T-cell (primary cell): ENCODE results near the gene TXNRD2. TPM values are rescaled to one million over a fixed set of nuclear protein-coding genes. Genes with fewer than 3 reads are reported as not detected.
A peak's percentile ranks its signal among the peaks of the same experiment; 100 is the strongest.

Experiments used
- ATAC-seq, 4 experiments: fragments of 200-7000 bp in 3 of 4; fragments of 150-1000 bp in 1 of 4; cut with Tn5 transposase; replicated peaks in 1 of 4; 1 replicate in 3 of 4; 2 replicates in 1 of 4; pipeline ENCODE4 v1.10.0; 2021; ENCODE audit warnings: moderate library complexity in 3 of 4, mild to moderate bottlenecking in 2 of 4, moderate number of reproducible peaks in 1 of 4
- CTCF ChIA-PET, 2 donors: fragments of 300-600 bp; sonication (Branson Sonifier 250); formaldehyde crosslinking; loops; one replicate each; lab custom pipeline; 2022; ENCODE audit warnings: antibody characterized with exemption in 2 of 2; lab: Charles Lee
- POLR2A ChIA-PET, 2 donors: fragments of 300-600 bp; sonication (Branson Sonifier 250); formaldehyde crosslinking; loops; one replicate each; lab custom pipeline; 2022; ENCODE audit warnings: antibody characterized with exemption in 2 of 2; lab: Charles Lee
- DNase-seq, 35 experiments: peaks; one replicate each; pipeline versions ENCODE4 v3.0.0 to v3.0.0-alpha.2; 2013 to 2023
- H3K27ac ChIP-seq: one replicate; pipeline ENCODE4 v1.5.1; 2013; ENCODE audit warnings: low read length
- H3K27me3 ChIP-seq, 2 experiments: replicated peaks in 1 of 2; 1 replicate in 1 of 2; 2 replicates in 1 of 2; pipeline versions ENCODE4 v1.6.1 to v1.7.0; 2013; ENCODE audit warnings: low read length in 1 of 2, mixed read lengths in 1 of 2; ENCODE audit not compliant: control insufficient read depth in 2 of 2, insufficient read depth in 2 of 2; ENCODE audit errors: extremely low read depth in 1 of 2
- H3K36me3 ChIP-seq, 2 donors: 1 replicate in 1 of 2; 2 replicates in 1 of 2; pipeline versions ENCODE4 v1.6.1 to v1.7.0; 2013; ENCODE audit warnings: low read length in 1 of 2; ENCODE audit not compliant: control insufficient read depth in 2 of 2, insufficient read depth in 1 of 2; ENCODE audit errors: extremely low read depth in 1 of 2
- H3K4me1 ChIP-seq, 2 experiments: 1 replicate in 1 of 2; 2 replicates in 1 of 2; pipeline versions ENCODE4 v1.6.1 to v1.7.0; 2013; ENCODE audit warnings: low read length in 2 of 2, mixed read lengths in 1 of 2; ENCODE audit not compliant: insufficient read depth in 2 of 2, control insufficient read depth in 1 of 2; ENCODE audit errors: extremely low read depth in 1 of 2
- H3K4me3 ChIP-seq, 2 donors: 1 replicate in 1 of 2; 2 replicates in 1 of 2; pipeline versions ENCODE4 v1.5.1 to v1.7.0; 2013; ENCODE audit warnings: mild to moderate bottlenecking in 2 of 2, low read length in 1 of 2, moderate library complexity in 1 of 2; ENCODE audit not compliant: control insufficient read depth in 1 of 2; ENCODE audit errors: extremely low read depth in 1 of 2
- H3K9me3 ChIP-seq: 2 replicates; pipeline ENCODE4 v1.7.0; 2013
- H3K27ac Mint-ChIP-seq, 2 donors: one replicate each; pipeline ENCODE4 v1.8.0; 2020 to 2021; ENCODE audit warnings: mild to moderate bottlenecking in 2 of 2, mixed read lengths in 2 of 2
- H3K27me3 Mint-ChIP-seq, 2 donors: one replicate each; pipeline ENCODE4 v1.8.0; 2021 to 2022; ENCODE audit warnings: mixed read lengths in 2 of 2
- H3K36me3 Mint-ChIP-seq: one replicate; pipeline ENCODE4 v1.8.0; 2021; ENCODE audit warnings: mixed read lengths
- H3K4me1 Mint-ChIP-seq, 3 donors: one replicate each; pipeline ENCODE4 v1.8.0; 2020 to 2022; ENCODE audit warnings: mixed read lengths in 3 of 3, mild to moderate bottlenecking in 1 of 3
- H3K4me3 Mint-ChIP-seq, 3 donors: one replicate each; pipeline ENCODE4 v1.8.0; 2020 to 2022; ENCODE audit warnings: mild to moderate bottlenecking in 3 of 3, mixed read lengths in 3 of 3, moderate library complexity in 3 of 3
- H3K9me3 Mint-ChIP-seq, 3 donors: one replicate each; pipeline ENCODE4 v1.8.0; 2020 to 2022; ENCODE audit warnings: mixed read lengths in 3 of 3
- WGBS: methylation state at CpG from one replicate; pipeline ENCODE4 v1.1.5; 2013; ENCODE audit warnings: missing lambda C conversion rate; ENCODE audit not compliant: insufficient coverage; 5-methylcytosine and 5-hydroxymethylcytosine counted together
- total RNA-seq, 35 experiments: library from RNA in 6 of 35; stranded (reverse) in 6 of 35; fragments of 120-200 nt in 1 of 35; gene quantifications; one replicate each; pipeline versions ENCODE4 v1.2.1 to v1.2.4 and lab custom pipeline; 2013 to 2026

The TXNRD2 gene
- total RNA-seq, 5 donors from 2014 or later (not counting 1 experiment from before 2014, with no cell fraction given) = 26.5 to 47.4 (median 28.7) TPM

GRCh38 chr22:19871845-19872778 lies 69.5 kb downstream of the TXNRD2 start:
- 86% methylated on average over 11 of the region's 16 CpGs for WGBS
- H3K4me1 Mint-ChIP-seq = peaks cover 10 to 13% (median 13%) of the 10 kb centered on the region in 3 donors

DNA sequence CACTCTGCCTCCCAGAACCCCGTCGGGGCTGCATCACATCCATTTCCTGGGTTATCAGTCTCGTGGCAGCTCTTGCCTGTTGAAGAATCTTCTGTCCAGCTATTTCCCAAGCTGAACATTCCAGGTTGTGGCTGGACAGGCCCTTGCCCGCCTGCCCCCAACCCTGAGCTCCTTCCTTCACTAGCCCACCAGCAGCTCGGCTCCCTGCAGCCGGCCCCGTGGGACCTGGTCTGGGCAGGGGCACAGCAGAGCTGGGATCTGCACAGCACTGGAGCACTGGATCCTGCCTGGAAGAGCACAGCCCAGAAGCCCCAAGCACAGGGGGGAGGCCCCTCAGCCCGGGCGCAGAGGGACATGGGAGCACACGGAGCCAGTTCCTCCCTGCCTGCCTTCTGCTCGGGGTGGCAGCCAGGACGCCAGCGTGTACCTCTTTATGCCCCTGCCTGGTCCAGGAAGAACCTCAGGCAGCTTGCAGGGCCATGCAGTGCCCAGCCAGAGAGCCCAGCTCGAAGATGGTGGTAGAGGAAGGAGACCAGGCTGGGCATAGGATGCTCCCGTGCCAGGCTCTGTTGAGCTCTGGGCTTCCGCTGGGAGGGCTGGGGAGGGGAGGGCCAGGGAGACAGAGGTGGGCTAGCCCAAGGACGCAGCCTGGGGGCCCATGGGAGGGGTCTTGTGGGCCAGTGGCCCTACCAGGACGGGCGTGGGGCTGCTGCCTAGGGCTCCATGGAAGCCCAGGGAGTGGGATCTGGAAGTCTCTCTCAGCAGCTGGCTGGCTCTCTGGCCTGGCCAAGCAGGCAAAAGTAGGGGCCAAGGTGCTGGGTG lies 70.4 kb downstream of the TXNRD2 start:
- H3K9me3 ChIP-seq = no peaks in the 10 kb centered on the region
- DNase-seq = peak in 3 of 35 experiments; percentile 1 to 22 (median 7)
- WGBS = 84% methylated on average over 19 of the region's 19 CpGs

More at GRCh38 chr22:19871845-19872778, 69.5 kb downstream of the TXNRD2 start:
- no peak overlapping the region for H3K4me3 Mint-ChIP-seq
- CTCF ChIA-PET = no interaction called here
- Histone ChIP-seq H3K27me3 (peaks cover 0 to 13% of the 10 kb centered on the region in 2 experiments), H3K4me1 (peaks cover 6 to 41% of the 10 kb centered on the region in 2 experiments), H3K36me3 (no peaks in the 10 kb centered on the region), H3K9me3 (no peaks in the 10 kb centered on the region), H3K27ac (no peak overlapping the region), H3K4me3 (no peak overlapping the region)
- H3K27me3 Mint-ChIP-seq = no peaks in the 10 kb centered on the region
- ATAC-seq (no peak), DNase-seq (peak in 3 of 35 experiments; percentile 1 to 19 (median 11))
- H3K36me3 Mint-ChIP-seq = no peaks in the 10 kb centered on the region
- H3K27ac Mint-ChIP-seq = no peak overlapping the region
- no peaks in the 10 kb centered on the region for H3K9me3 Mint-ChIP-seq
- POLR2A ChIA-PET = no interaction called here

GRCh38 chr22:19870153-19871022 lies 71.2 kb downstream of the TXNRD2 start:
- Histone ChIP-seq H3K4me3 (no peak overlapping the region), H3K9me3 (no peaks in the 10 kb centered on the region), H3K27me3 (peaks cover 0 to 13% of the 10 kb centered on the region in 2 experiments), H3K36me3 (no peaks in the 10 kb centered on the region), H3K27ac (no peak overlapping the region), H3K4me1 (peaks cover 6 to 30% of the 10 kb centered on the region in 2 experiments)
- ATAC-seq (no peak), DNase-seq (peak in 3 of 35 experiments; percentile 2 to 16 (median 3))
- Mint-ChIP-seq H3K36me3 (no peaks in the 10 kb centered on the region), H3K4me3 (no peak overlapping the region), H3K27ac (no peak overlapping the region), H3K9me3 (no peaks in the 10 kb centered on the region), H3K4me1 (peaks cover 10 to 16% (median 15%) of the 10 kb centered on the region in 3 donors), H3K27me3 (no peaks in the 10 kb centered on the region)
- POLR2A ChIA-PET = no interaction called here
- CTCF ChIA-PET = no interaction called here
- 92% methylated on average over 30 of the region's 30 CpGs for WGBS

More for the DNA sequence above, 70.4 kb downstream of the TXNRD2 start:
- Histone ChIP-seq H3K27me3 (peaks cover 0 to 13% of the 10 kb centered on the region in 2 experiments), H3K4me3 (no peak overlapping the region), H3K27ac (no peak overlapping the region), H3K36me3 (no peaks in the 10 kb centered on the region), H3K4me1 (peaks cover 6 to 35% of the 10 kb centered on the region in 2 experiments)
- Mint-ChIP-seq H3K9me3 (no peaks in the 10 kb centered on the region), H3K27me3 (no peaks in the 10 kb centered on the region), H3K36me3 (no peaks in the 10 kb centered on the region), H3K4me3 (no peak overlapping the region), H3K4me1 (peaks cover 10 to 13% (median 13%) of the 10 kb centered on the region in 3 donors), H3K27ac (no peak overlapping the region)
- ChIA-PET CTCF (no interaction called here), POLR2A (no interaction called here)
- ATAC-seq = no peak

DNA sequence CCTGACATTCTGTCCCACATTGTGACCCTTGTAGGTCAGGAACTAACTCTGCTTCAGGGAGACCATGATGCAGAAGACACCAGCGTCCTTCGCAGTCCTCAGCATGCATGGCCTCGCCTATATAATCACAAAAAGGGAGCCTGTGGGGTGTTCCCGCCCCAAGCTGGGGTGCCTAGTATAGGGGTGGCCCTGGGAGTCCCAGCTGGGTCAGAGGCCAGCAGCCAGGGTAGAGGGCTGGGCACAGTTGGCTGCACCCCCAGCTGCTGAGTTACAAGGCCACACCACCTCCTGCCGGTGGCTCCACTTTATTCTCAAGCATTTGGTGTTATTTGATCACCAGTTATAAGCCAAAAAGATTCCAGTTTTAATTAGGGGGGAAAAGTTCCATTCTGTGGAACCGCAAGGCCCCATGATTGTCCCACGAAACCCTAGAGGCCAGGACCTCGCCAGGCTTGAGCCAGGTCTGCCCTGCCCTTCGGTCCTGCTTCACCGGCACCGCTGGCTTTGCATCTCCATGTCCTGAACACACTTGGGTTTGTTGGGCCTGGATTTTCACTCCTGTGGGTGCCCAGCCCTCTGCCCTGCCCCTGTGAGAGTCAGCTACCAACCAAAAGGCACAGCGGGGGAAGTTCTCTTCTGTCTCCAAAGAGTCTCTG lies 72.0 kb downstream of the TXNRD2 start:
- no peaks in the 10 kb centered on the region for H3K9me3 ChIP-seq
- H3K27me3 ChIP-seq = peaks cover 0 to 13% of the 10 kb centered on the region in 2 experiments
- H3K4me3 ChIP-seq = no peak overlapping the region
- Mint-ChIP-seq H3K9me3 (no peaks in the 10 kb centered on the region), H3K36me3 (no peaks in the 10 kb centered on the region), H3K4me3 (no peak overlapping the region), H3K4me1 (peaks cover 10 to 13% (median 13%) of the 10 kb centered on the region in 3 donors), H3K27ac (no peak overlapping the region), H3K27me3 (no peaks in the 10 kb centered on the region)
- ChIA-PET CTCF (no interaction called here), POLR2A (no interaction called here)
- H3K36me3 ChIP-seq = no peaks in the 10 kb centered on the region
- H3K4me1 ChIP-seq = peaks cover 3 to 23% of the 10 kb centered on the region in 2 experiments
- no peak for ATAC-seq
- peak in 2 of 35 experiments; percentile 6 to 18 for DNase-seq
- 94% methylated on average over 10 of the region's 12 CpGs for WGBS
- no peak overlapping the region for H3K27ac ChIP-seq

DNA sequence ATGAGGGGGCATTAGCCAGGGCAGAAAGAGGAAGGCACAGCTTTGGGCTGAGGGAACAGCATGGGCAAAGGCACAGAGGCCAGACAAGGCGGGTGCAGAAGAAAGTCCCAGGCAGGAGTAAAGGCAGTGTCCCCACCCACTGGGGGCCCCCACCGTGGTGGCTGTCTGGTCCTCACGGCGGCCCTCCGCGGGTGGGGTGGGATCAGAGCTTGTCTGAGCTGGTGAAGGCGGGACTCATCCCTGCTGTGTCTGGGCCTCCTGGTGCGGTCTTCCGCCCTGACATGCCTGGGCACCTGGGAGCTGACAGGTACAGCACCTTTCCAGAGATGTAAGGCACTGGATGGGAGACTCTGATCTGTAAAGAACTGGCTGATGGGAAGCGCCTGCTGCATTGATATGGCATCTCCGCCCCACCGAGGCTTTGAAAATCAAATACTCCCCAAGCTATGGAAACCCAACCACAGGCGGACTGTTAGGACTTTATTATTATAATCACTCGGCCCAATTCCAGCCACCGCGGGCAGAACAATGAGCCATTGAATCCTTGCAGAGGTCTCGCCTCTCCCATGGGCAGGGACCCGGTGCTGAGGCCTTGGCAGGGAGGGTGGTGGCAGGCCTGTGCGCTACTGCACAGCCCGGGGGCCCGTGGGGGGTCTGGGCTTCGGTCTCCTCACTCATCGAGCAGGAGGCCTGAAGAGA lies 72.7 kb downstream of the TXNRD2 start:
- Mint-ChIP-seq H3K27me3 (no peaks in the 10 kb centered on the region), H3K27ac (no peak overlapping the region), H3K36me3 (no peaks in the 10 kb centered on the region), H3K9me3 (no peaks in the 10 kb centered on the region), H3K4me1 (peaks cover 6 to 10% (median 6%) of the 10 kb centered on the region in 3 donors), H3K4me3 (no peak overlapping the region)
- 90% methylated on average over 13 of the region's 23 CpGs for WGBS
- peak in 2 of 35 experiments; percentile 4 to 20 for DNase-seq
- ChIA-PET POLR2A (no interaction called here), CTCF (no interaction called here)
- peaks cover 0 to 13% of the 10 kb centered on the region in 2 experiments for H3K27me3 ChIP-seq
- no peak overlapping the region for H3K4me3 ChIP-seq
- H3K36me3 ChIP-seq = no peaks in the 10 kb centered on the region
- no peak for ATAC-seq
- peaks cover 2 to 16% of the 10 kb centered on the region in 2 experiments for H3K4me1 ChIP-seq
- no peaks in the 10 kb centered on the region for H3K9me3 ChIP-seq
- H3K27ac ChIP-seq = no peak overlapping the region
